Tibial nerve (tissue), 4 donors: ENCODE measurements around the gene TRIP12. TPM values are rescaled to one million over a fixed set of nuclear protein-coding genes. Genes with fewer than 3 reads are reported as not detected.

ENCODE experiments used
- DNase-seq, 2 donors: peaks; one replicate each; pipeline ENCODE4 v3.0.0-alpha.2; 2019; ENCODE audit warnings: low spot score in 2 of 2
- H3K27ac ChIP-seq, 4 donors: fragments of 200-600 bp; sonication (generic) in 3 of 4; one replicate each; pipeline ENCODE4 v1.5.1; 2017 to 2019; ENCODE audit warnings: mild to moderate bottlenecking in 1 of 4
- H3K27me3 ChIP-seq, 2 donors: fragments of 200-600 bp; sonication (generic) in 1 of 2; one replicate each; pipeline versions ENCODE4 v1.5.1 to v1.6.0; 2017 to 2019
- H3K36me3 ChIP-seq, 3 donors: fragments of 200-600 bp; sonication (generic); one replicate each; pipeline ENCODE4 v1.5.1; 2018 to 2019
- H3K4me1 ChIP-seq, 4 donors: fragments of 200-600 bp; sonication (generic) in 3 of 4; one replicate each; pipeline ENCODE4 v1.5.1; 2017 to 2019
- H3K4me3 ChIP-seq, 4 donors: fragments of 200-600 bp; sonication (generic) in 3 of 4; one replicate each; pipeline ENCODE4 v1.5.1; 2017 to 2019; ENCODE audit warnings: mild to moderate bottlenecking in 1 of 4, moderate library complexity in 1 of 4
- H3K9me3 ChIP-seq, 4 donors: fragments of 200-600 bp; sonication (generic) in 3 of 4; one replicate each; pipeline ENCODE4 v1.5.1; 2017 to 2019
- EP300 ChIP-seq, 2 donors: sonication (generic); formaldehyde crosslinking; IDR thresholded peaks; one replicate each; pipeline ENCODE4 v1.6.1; 2017; ENCODE audit warnings: antibody characterized with exemption in 2 of 2, mild to moderate bottlenecking in 1 of 2
- POLR2A ChIP-seq, 2 donors: fragments of 450-650 bp; IDR thresholded peaks; one replicate each; pipeline ENCODE4 v1.6.1; 2017; ENCODE audit warnings: antibody characterized with exemption in 2 of 2, mild to moderate bottlenecking in 2 of 2, moderate library complexity in 2 of 2
- WGBS, 2 donors: methylation state at CpG; one replicate each; pipeline ENCODE4 v1.1.5; 2018; 5-methylcytosine and 5-hydroxymethylcytosine counted together
- total RNA-seq, 4 donors: library from RNA; depleted of rRNA; stranded (reverse); fragments of >200 nt; gene quantifications; one replicate each; pipeline ENCODE4 v1.1.0, GENCODE V29; 2016
- TF ChIP-seq, protein P1 (sequence below), 5 experiments: fragments of 200-600 bp in 3 of 5; fragments of 450-650 bp in 2 of 5; sonication (generic) in 3 of 5; IDR thresholded peaks; one replicate each; pipeline ENCODE4 v1.5.1; 2016 to 2019; ENCODE audit warnings: antibody characterized with exemption in 5 of 5, mild to moderate bottlenecking in 3 of 5, moderate library complexity in 2 of 5

Gene TRIP12
- total RNA-seq, 4 donors from 2014 or later, result 190 to 210 (median 202) TPM

DNA sequence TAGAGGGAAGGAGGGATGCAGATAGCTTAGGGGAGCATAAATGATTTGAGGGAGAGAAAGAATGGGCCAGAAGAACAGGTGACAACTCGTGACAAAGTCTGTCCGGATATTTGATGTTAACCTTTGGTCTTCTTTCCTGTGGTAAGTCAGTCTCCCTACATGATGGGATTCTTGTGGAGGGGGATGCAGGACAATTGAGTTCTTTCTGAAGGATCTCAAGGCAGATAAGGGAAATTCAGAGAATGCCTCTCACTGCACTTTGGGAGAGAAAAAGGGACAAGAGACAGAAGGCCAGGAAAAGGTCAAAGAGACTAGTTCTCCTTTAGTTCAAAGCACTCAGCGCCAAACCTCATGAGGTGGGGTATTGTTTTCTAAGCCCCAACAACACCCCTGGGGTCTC, 34.7 kb upstream of the TRIP12 start:
- H3K27me3 ChIP-seq, result no peaks in the 10 kb centered on the region
- H3K4me1 ChIP-seq, result no peaks in the 10 kb centered on the region
- TF ChIP-seq POLR2A (IDR thresholded peaks at IDR 0.05) (no peak), EP300 (IDR thresholded peaks at IDR 0.05) (no peak)
- TF ChIP-seq, protein P1, sequence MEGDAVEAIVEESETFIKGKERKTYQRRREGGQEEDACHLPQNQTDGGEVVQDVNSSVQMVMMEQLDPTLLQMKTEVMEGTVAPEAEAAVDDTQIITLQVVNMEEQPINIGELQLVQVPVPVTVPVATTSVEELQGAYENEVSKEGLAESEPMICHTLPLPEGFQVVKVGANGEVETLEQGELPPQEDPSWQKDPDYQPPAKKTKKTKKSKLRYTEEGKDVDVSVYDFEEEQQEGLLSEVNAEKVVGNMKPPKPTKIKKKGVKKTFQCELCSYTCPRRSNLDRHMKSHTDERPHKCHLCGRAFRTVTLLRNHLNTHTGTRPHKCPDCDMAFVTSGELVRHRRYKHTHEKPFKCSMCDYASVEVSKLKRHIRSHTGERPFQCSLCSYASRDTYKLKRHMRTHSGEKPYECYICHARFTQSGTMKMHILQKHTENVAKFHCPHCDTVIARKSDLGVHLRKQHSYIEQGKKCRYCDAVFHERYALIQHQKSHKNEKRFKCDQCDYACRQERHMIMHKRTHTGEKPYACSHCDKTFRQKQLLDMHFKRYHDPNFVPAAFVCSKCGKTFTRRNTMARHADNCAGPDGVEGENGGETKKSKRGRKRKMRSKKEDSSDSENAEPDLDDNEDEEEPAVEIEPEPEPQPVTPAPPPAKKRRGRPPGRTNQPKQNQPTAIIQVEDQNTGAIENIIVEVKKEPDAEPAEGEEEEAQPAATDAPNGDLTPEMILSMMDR (IDR thresholded peaks at IDR 0.05), result no peak
- no peaks in the 10 kb centered on the region for H3K9me3 ChIP-seq
- DNase-seq, result no peak
- no peaks in the 10 kb centered on the region for H3K36me3 ChIP-seq
- H3K27ac ChIP-seq, result no peak overlapping the region
- WGBS, 2 donors, result 44 to 54% methylated on average over 3 of the region's 3 CpGs
- no peak overlapping the region for H3K4me3 ChIP-seq

- Histone ChIP-seq H3K4me1 (no peaks in the 10 kb centered on the region), H3K27me3 (no peaks in the 10 kb centered on the region), H3K9me3 (no peaks in the 10 kb centered on the region), H3K27ac (no peak overlapping the region), H3K36me3 (no peaks in the 10 kb centered on the region), H3K4me3 (no peak overlapping the region)
- TF ChIP-seq POLR2A (IDR thresholded peaks at IDR 0.05) (no peak), EP300 (IDR thresholded peaks at IDR 0.05) (no peak)
- TF ChIP-seq, protein P1 (IDR thresholded peaks at IDR 0.05), result no peak
- DNase-seq, result no peak
- 48 to 58% methylated on average over 1 of the region's 1 CpG for WGBS, 2 donors
These were observed 33.9 kb upstream of the TRIP12 start for GRCh38 chr2:229955663-229956062.

GRCh38 chr2:229952256-229952835, 30.5 kb upstream of the TRIP12 start:
- Histone ChIP-seq H3K4me3 (no peak overlapping the region), H3K36me3 (no peaks in the 10 kb centered on the region), H3K9me3 (peaks cover 0 to 4% (median 0%) of the 10 kb centered on the region in 4 donors), H3K27ac (no peak overlapping the region), H3K27me3 (no peaks in the 10 kb centered on the region), H3K4me1 (no peaks in the 10 kb centered on the region)
- WGBS, 2 donors, result 87% methylated on average over 6 of the region's 6 CpGs
- no peak for DNase-seq
- TF ChIP-seq, protein P1 (IDR thresholded peaks at IDR 0.05), result no peak
- no peak for TF ChIP-seq POLR2A (IDR thresholded peaks at IDR 0.05)
- no peak for TF ChIP-seq EP300 (IDR thresholded peaks at IDR 0.05)

DNA sequence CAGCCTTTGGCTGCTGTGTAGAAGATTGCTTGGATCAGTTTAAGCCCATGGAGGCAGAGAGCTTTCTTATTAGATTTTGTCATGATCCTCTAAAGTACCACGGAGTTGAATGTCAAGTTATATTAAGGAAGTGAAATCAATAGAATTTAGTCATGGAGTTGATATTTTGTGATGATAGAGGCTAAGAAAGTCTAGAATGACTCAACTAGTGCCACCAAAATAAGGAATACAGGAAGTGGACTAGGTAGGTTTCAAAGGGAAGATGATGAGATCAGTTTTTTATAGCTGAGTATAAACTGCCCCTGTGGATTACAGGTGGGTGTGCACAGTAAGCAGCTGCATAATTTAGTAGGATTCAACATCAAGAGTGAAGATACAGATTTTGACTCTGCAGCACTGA, 25.7 kb upstream of the TRIP12 start:
- no peak for DNase-seq
- H3K27me3 ChIP-seq, result no peaks in the 10 kb centered on the region
- H3K4me3 ChIP-seq, result no peak overlapping the region
- peaks cover 0 to 4% (median 0%) of the 10 kb centered on the region in 4 donors for H3K9me3 ChIP-seq
- H3K27ac ChIP-seq, result no peak overlapping the region
- TF ChIP-seq, protein P1 (IDR thresholded peaks at IDR 0.05), result no peak
- TF ChIP-seq EP300 (IDR thresholded peaks at IDR 0.05) (no peak), POLR2A (IDR thresholded peaks at IDR 0.05) (no peak)
- H3K36me3 ChIP-seq, result peaks cover 0 to 6% (median 0%) of the 10 kb centered on the region in 3 donors
- no peaks in the 10 kb centered on the region for H3K4me1 ChIP-seq
- WGBS, 2 donors, result 74 to 77% methylated on average over 1 of the region's 1 CpG

DNA sequence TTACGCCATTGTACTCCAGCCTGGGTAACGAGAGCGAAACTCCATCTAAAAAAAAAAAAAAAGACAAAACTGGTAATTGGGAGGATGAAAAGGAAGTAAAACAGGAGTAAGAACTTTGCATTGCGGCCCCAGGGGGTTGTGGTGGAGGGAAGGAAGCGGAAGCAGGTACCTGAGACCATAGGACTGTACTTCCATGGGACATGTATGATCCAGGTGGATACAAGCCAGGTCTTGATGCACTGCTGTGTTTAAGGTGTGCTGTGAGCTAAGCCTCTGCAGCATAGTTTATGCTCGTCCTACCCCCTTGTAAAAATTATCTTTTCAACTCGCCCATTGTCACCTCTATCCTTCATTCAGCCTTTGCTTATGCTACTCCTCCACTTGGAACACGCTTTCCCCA, 24.2 kb upstream of the TRIP12 start:
- H3K4me1 ChIP-seq, result no peaks in the 10 kb centered on the region
- no peak overlapping the region for H3K4me3 ChIP-seq
- 94 to 97% methylated on average over 8 of the region's 8 CpGs for WGBS, 2 donors
- no peaks in the 10 kb centered on the region for H3K27me3 ChIP-seq
- peaks cover 0 to 6% (median 0%) of the 10 kb centered on the region in 3 donors for H3K36me3 ChIP-seq
- TF ChIP-seq, protein P1 (IDR thresholded peaks at IDR 0.05), result no peak
- TF ChIP-seq POLR2A (IDR thresholded peaks at IDR 0.05) (no peak), EP300 (IDR thresholded peaks at IDR 0.05) (no peak)
- peaks cover 0 to 4% (median 0%) of the 10 kb centered on the region in 4 donors for H3K9me3 ChIP-seq
- DNase-seq, result no peak
- H3K27ac ChIP-seq, result no peak overlapping the region
